ENCODE data around the gene CDK18.

CDK18 gene

GRCh38 chr1:205554026-205554811 lies 49.8 kb downstream of the CDK18 start:
- Histone ChIP-seq H2BK15ac (replicated peaks; ENCODE audit: low read depth) (no peak overlapping the region), H3K18ac (ENCODE audit: low read length) (no peak overlapping the region), H3K9ac (ENCODE audit: low read length) (no peak overlapping the region), H3K23ac (ENCODE audit: low read length) (no peak overlapping the region), H2BK5ac (ENCODE audit: low read length) (no peak overlapping the region), H3K4me1 (ENCODE audit: control insufficient read depth, low read depth, low read length) (no peaks in the 10 kb centered on the region), H3K4me2 (ENCODE audit: low read length) (no peak overlapping the region), H3K4ac (ENCODE audit: low read depth, low read length) (no peak overlapping the region), H3K79me1 (ENCODE audit: low read length) (no peaks in the 10 kb centered on the region), H3K79me2 (ENCODE audit: control insufficient read depth, insufficient read depth, low read length) (no peaks in the 10 kb centered on the region), H3K56ac (ENCODE audit: low read length) (no peak overlapping the region), H3K27me3 (ENCODE audit: insufficient read depth, low read length, poor library complexity) (no peaks in the 10 kb centered on the region), H4K8ac (ENCODE audit: low read depth, low read length) (no peak overlapping the region), H3K36me3 (ENCODE audit: control insufficient read depth, insufficient read depth, low read length) (no peaks in the 10 kb centered on the region), H2AK5ac (ENCODE audit: low read length) (no peak overlapping the region), H2BK120ac (ENCODE audit: low read depth, low read length) (no peak overlapping the region), H3K27ac (ENCODE audit: low read depth, low read length) (no peak overlapping the region), H3K4me3 (ENCODE audit: low read length) (no peak overlapping the region), H4K5ac (ENCODE audit: low read length) (no peak overlapping the region)
- WGBS (ENCODE audit: extremely low coverage, insufficient coverage, low lambda C conversion rate) = no CpG with 5 or more reads among the region's 3 CpGs
- DNase-seq = no peak

DNA sequence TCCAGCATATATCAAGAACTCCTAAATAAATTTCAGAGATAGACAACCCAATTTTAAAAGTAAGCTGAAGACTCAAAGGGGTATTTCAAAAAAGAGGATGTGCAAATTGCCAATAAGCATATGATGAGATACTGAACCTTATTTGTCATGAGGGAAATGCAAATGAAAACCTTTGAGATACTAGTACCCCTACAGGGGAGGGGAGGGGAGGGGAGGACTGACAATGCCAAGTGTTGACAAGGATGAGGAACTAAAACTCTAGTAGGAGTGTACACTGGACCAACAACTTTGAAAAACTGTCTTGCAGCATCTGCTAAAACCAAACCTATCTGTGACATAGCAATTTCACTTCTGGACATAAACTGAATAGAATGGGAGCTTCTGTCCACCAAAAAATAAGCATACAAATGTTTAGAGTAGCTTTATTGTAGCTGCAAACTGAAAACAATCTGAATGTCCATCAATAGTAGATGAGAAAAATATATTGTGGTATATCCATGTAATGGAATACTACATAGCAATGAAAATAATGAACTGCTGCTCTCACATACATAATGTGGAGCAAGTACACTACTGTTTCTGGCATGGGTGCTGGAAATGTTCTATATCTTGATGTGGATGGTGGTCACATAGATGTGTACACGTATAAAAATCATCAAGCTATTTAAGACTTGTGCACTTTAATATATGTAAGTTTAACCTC lies 57.2 kb downstream of the CDK18 start:
- Histone ChIP-seq H4K8ac (ENCODE audit: low read depth, low read length) (no peak overlapping the region), H2BK15ac (replicated peaks; ENCODE audit: low read depth) (no peak overlapping the region), H3K23ac (ENCODE audit: low read length) (no peak overlapping the region), H3K36me3 (ENCODE audit: control insufficient read depth, insufficient read depth, low read length) (no peaks in the 10 kb centered on the region), H4K5ac (ENCODE audit: low read length) (no peak overlapping the region), H2BK120ac (ENCODE audit: low read depth, low read length) (no peak overlapping the region), H3K27me3 (ENCODE audit: insufficient read depth, low read length, poor library complexity) (no peaks in the 10 kb centered on the region), H3K4ac (ENCODE audit: low read depth, low read length) (no peak overlapping the region), H3K79me1 (ENCODE audit: low read length) (no peaks in the 10 kb centered on the region), H3K9ac (ENCODE audit: low read length) (no peak overlapping the region), H3K56ac (ENCODE audit: low read length) (no peak overlapping the region), H3K4me2 (ENCODE audit: low read length) (no peak overlapping the region), H3K4me1 (ENCODE audit: control insufficient read depth, low read depth, low read length) (no peaks in the 10 kb centered on the region), H3K79me2 (ENCODE audit: control insufficient read depth, insufficient read depth, low read length) (no peaks in the 10 kb centered on the region), H3K18ac (ENCODE audit: low read length) (no peak overlapping the region), H3K4me3 (ENCODE audit: low read length) (no peak overlapping the region), H2AK5ac (ENCODE audit: low read length) (no peak overlapping the region), H2BK5ac (ENCODE audit: low read length) (no peak overlapping the region), H3K27ac (ENCODE audit: low read depth, low read length) (no peak overlapping the region)
- no CpG with 5 or more reads among the region's 1 CpG for WGBS (ENCODE audit: extremely low coverage, insufficient coverage, low lambda C conversion rate)
- no peak for DNase-seq

DNA sequence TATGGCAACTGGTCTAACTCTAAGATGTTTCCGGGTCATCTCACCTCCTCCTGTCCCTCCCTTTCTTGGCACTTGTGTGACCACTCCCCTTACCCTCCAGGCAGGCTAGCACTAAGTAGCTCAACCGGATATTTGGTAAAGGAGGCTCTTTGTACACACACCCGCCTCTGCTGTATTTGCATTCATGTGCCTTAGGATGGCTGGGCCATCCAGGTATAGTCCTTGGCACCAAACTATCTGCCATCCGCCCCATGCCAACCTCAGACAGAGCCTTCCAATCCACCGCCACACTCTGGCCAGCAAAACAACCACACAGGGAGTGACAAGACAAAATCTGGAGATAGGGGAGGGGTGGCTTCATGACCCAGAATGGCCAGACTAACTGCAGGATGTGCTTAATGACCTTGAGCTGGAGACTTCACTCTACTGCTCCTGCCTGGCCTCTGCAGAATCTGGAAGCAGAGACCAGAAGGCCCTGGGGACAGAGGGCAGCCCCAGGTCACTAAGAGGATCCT lies 59.5 kb downstream of the CDK18 start:
- Histone ChIP-seq H3K4ac (ENCODE audit: low read depth, low read length) (no peak overlapping the region), H3K4me3 (ENCODE audit: low read length) (no peak overlapping the region), H3K9ac (ENCODE audit: low read length) (no peak overlapping the region), H3K4me1 (ENCODE audit: control insufficient read depth, low read depth, low read length) (no peaks in the 10 kb centered on the region), H3K4me2 (ENCODE audit: low read length) (no peak overlapping the region), H4K5ac (ENCODE audit: low read length) (no peak overlapping the region), H2BK5ac (ENCODE audit: low read length) (no peak overlapping the region), H2BK15ac (replicated peaks; ENCODE audit: low read depth) (no peak overlapping the region), H3K56ac (ENCODE audit: low read length) (no peak overlapping the region), H3K23ac (ENCODE audit: low read length) (no peak overlapping the region), H3K27me3 (ENCODE audit: insufficient read depth, low read length, poor library complexity) (peaks cover 13% of the 10 kb centered on the region), H3K18ac (ENCODE audit: low read length) (no peak overlapping the region), H3K79me2 (ENCODE audit: control insufficient read depth, insufficient read depth, low read length) (no peaks in the 10 kb centered on the region), H3K36me3 (ENCODE audit: control insufficient read depth, insufficient read depth, low read length) (no peaks in the 10 kb centered on the region), H2BK120ac (ENCODE audit: low read depth, low read length) (no peak overlapping the region), H4K8ac (ENCODE audit: low read depth, low read length) (no peak overlapping the region), H3K79me1 (ENCODE audit: low read length) (no peaks in the 10 kb centered on the region), H3K27ac (ENCODE audit: low read depth, low read length) (no peak overlapping the region), H2AK5ac (ENCODE audit: low read length) (no peak overlapping the region)
- WGBS (ENCODE audit: extremely low coverage, insufficient coverage, low lambda C conversion rate) = no CpG with 5 or more reads among the region's 5 CpGs
- DNase-seq = no peak

DNA sequence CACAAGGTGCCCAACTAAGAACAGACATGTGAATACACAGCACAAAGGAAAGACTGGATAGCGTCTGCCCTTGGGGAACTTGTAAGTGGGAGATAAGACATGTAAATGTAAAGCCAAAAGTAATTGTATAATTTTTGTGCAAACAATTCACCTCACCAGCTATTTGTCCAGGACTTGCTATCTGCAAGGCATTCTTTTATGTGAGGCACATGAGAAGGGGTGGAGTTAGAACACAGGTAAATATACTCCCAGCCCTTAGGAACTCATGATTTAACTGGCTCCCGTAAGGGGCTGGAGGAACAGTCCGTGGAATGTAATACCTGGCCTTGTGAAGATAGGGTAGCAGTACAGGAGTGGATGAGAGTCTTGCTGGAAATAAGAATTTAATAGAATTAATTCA lies 61.3 kb downstream of the CDK18 start:
- H3K4me1 ChIP-seq (ENCODE audit: control insufficient read depth, low read depth, low read length) = no peaks in the 10 kb centered on the region
- H3K27ac ChIP-seq (ENCODE audit: low read depth, low read length) = no peak overlapping the region
- H2AK5ac ChIP-seq (ENCODE audit: low read length) = no peak overlapping the region
- no CpG with 5 or more reads among the region's 3 CpGs for WGBS (ENCODE audit: extremely low coverage, insufficient coverage, low lambda C conversion rate)
- no peaks in the 10 kb centered on the region for H3K79me1 ChIP-seq (ENCODE audit: low read length)
- no peak overlapping the region for H3K4me3 ChIP-seq (ENCODE audit: low read length)
- no peak overlapping the region for H3K23ac ChIP-seq (ENCODE audit: low read length)
- no peak overlapping the region for H3K18ac ChIP-seq (ENCODE audit: low read length)
- no peak overlapping the region for H2BK120ac ChIP-seq (ENCODE audit: low read depth, low read length)
- no peaks in the 10 kb centered on the region for H3K79me2 ChIP-seq (ENCODE audit: control insufficient read depth, insufficient read depth, low read length)
- H3K56ac ChIP-seq (ENCODE audit: low read length) = no peak overlapping the region
- H3K4me2 ChIP-seq (ENCODE audit: low read length) = no peak overlapping the region
- H4K5ac ChIP-seq (ENCODE audit: low read length) = no peak overlapping the region
- no peak overlapping the region for H3K9ac ChIP-seq (ENCODE audit: low read length)
- H2BK5ac ChIP-seq (ENCODE audit: low read length) = no peak overlapping the region
- no peak overlapping the region for H3K4ac ChIP-seq (ENCODE audit: low read depth, low read length)
- no peaks in the 10 kb centered on the region for H3K36me3 ChIP-seq (ENCODE audit: control insufficient read depth, insufficient read depth, low read length)
- no peak for DNase-seq
- H4K8ac ChIP-seq (ENCODE audit: low read depth, low read length) = no peak overlapping the region
- H2BK15ac ChIP-seq (replicated peaks; ENCODE audit: low read depth) = no peak overlapping the region
- H3K27me3 ChIP-seq (ENCODE audit: insufficient read depth, low read length, poor library complexity) = peaks cover 25% of the 10 kb centered on the region

- Histone ChIP-seq H3K79me1 (ENCODE audit: low read length) (no peaks in the 10 kb centered on the region), H3K4me1 (ENCODE audit: control insufficient read depth, low read depth, low read length) (no peaks in the 10 kb centered on the region), H3K4me2 (ENCODE audit: low read length) (no peak overlapping the region), H3K18ac (ENCODE audit: low read length) (no peak overlapping the region), H2BK120ac (ENCODE audit: low read depth, low read length) (no peak overlapping the region), H3K4ac (ENCODE audit: low read depth, low read length) (no peak overlapping the region), H3K36me3 (ENCODE audit: control insufficient read depth, insufficient read depth, low read length) (no peaks in the 10 kb centered on the region), H2BK5ac (ENCODE audit: low read length) (no peak overlapping the region), H3K23ac (ENCODE audit: low read length) (no peak overlapping the region), H2AK5ac (ENCODE audit: low read length) (no peak overlapping the region), H4K5ac (ENCODE audit: low read length) (no peak overlapping the region), H3K27ac (ENCODE audit: low read depth, low read length) (no peak overlapping the region), H3K9ac (ENCODE audit: low read length) (no peak overlapping the region), H3K56ac (ENCODE audit: low read length) (no peak overlapping the region), H3K79me2 (ENCODE audit: control insufficient read depth, insufficient read depth, low read length) (no peaks in the 10 kb centered on the region), H4K8ac (ENCODE audit: low read depth, low read length) (no peak overlapping the region), H3K27me3 (ENCODE audit: insufficient read depth, low read length, poor library complexity) (peaks cover 25% of the 10 kb centered on the region), H2BK15ac (replicated peaks; ENCODE audit: low read depth) (no peak overlapping the region), H3K4me3 (ENCODE audit: low read length) (no peak overlapping the region)
- WGBS (ENCODE audit: extremely low coverage, insufficient coverage, low lambda C conversion rate) = no CpG with 5 or more reads among the region's 6 CpGs
- DNase-seq = no peak
Observed at GRCh38 chr1:205567716-205568115, 63.2 kb downstream of the CDK18 start.
